Central memory CD4-positive, alpha-beta T cell (primary cell): ENCODE measurements around the gene CAND2.
A peak's percentile ranks its signal among the peaks of the same experiment; 100 is the strongest.
"Not testable (repeated sequence)": the region's sequence is repeated elsewhere in the genome, so short reads cannot be mapped to it uniquely, and the experiment has no call there.

Source experiments
- DNase-seq: peaks from one replicate; pipeline ENCODE4 v3.0.0; 2022

CAND2 gene

DNA sequence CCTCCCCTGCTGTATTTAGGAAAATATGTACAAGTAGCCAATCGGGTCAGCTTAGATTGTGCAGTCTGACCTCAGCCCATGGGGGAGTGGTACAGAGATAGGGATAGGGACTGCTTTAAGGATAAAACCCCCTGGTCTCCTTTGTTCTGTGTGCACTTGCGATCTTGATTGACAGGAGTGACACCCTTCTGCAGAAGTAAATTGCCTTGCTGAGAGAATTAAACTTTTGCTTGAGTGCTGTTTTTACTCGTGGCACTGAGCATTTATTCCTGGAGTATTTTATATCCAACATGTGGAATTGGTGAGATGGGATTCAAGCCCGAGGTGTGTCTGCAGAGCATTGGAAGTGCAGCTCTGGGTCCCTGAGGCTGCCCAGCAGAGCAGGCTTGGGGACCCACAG lies 68.8 kb downstream of the CAND2 start:
- no peak for DNase-seq

DNA sequence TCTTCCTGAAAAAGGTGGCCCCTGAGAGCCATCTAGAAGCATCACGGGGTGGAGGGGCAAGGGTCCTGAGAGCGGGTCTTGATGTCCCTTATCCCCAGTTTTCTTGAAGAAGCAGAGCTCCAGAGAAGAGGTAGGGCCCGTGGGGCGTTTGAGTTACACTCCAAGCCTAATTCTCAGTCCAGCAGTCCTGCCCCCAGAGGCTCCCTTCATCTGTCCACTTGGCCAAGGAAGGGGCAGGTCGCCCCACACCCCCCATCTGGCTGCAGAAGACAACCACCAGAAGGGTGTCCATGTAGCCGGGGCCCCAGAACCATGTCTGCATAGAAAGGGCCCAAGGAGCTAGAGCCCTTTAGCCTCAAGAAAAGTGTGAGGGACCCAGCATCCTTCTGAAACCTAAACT lies 70.4 kb downstream of the CAND2 start:
- no peak for DNase-seq

DNA sequence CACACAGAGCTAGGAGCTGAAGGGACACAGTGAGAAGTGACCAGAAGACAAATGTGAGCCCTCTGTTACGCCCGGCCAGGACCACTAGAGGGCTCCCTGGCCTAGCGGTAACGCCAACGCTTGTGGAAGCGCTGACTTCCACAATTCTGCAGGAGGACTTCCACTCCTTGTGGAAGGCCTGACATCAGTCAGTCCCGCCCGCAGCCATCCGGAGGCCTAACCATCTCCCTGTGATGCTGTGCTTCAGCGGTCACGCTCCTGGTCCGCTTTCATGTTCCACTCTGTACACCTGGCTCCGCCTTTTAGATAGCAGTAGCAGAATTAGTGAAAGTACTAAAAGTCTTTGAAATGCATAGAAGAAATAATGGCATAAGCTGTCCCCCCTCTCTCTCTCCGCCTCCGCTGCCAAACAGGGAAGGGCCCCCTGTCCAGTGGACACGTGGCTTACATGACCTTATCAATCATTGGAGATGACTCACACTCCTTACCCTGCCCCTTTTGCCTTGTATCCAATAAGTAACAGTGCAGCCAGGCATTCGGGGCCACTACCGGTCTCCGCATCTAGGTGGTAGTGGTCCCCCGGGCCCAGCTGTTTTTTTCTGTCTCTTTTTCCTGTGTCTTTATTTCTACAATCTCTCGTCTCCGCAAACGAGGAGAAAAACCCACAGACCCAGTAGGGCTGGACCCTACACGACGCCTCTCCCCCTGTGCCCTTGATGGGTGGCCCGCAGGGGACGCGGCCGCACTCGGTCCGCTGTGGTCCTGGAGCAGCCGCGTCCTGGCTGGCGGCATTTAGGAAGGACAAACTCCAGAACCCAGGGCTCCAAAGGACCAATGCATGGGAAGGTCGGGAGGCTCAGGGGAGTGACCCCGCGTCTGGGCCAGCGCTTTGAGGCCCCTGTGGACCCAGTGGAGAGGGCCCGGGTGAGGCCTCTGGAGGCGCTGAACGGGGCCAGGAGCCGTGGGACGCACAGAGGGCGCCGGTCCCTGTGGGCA lies 71.9 kb downstream of the CAND2 start:
- DNase-seq: peak; percentile 37

DNA sequence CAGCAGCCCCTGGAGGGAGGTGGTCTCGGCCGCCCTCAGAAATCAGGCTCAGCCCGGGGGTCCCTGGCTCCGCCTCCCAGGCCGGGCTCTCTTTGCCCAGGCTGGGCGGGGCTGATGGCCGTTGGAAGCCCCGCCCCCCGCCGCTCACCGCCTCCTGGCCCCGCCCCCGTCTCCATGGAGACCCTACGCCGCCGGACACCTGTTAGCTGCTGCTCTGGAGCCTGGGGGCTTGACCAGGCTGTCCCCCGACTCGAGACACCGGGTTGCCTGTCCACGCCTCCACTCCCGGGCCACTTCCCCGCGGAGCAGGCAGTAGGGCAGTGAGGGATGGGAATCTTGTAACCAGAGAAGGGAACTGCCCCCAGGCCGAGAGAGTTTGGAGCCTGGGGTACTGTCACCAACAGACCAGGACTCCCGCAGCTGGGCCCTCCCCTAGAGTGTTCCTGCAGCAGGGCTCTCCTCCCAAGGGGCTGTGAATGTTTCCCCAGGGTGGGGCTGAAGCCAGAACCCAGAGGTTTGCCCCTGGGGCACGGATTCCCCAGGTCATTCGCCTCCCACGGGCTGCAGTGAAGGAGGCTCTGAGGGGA lies 72.6 kb downstream of the CAND2 start:
- DNase-seq: no peak

DNA sequence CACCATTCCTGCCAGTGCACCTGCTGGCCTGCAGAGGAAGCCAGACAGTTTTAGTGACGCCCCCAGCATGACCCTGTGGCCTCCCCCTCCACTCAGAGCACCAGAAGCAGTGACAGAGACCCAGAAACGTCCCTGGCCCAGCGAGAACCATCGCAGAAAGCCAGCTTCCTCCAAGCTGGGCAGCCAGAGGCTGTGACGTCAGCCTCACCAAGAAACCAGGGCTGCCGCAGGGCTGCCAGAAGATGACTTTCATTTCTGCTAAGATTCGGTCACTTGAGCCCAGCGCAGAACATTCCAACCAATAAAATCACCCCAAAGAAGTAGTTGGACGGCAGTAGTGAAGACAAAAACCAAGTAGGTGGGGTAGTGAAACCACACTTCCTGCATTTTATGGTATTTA lies 74.5 kb downstream of the CAND2 start:
- DNase-seq: no peak

DNA sequence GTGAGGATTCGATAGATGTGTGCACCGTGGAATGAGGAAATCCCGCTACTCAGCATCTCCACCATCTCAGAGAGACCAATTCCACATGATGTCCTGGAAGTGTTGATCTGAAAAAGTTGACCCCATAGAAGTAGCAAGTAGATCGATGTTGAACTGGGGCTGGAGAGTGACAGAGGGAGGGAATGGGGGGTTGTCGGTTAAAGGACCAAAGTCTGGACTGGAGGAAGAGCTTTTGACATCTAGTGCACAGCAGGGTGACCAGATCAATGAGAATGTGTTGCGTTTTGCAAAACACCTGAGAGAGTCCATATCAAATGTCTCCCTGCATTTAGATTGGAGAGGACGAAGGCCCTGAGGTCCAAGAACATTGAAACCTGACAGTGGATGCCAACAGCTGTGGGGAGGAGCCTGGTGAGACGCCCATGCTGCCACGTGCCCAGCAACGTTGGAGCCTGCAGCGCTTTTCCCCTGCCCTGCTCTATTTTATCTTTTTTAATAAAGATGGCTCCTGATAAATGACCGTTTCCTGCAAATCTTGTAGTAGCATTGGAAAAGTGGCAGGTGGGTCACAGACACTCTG lies 75.0 kb downstream of the CAND2 start:
- no peak for DNase-seq

DNA sequence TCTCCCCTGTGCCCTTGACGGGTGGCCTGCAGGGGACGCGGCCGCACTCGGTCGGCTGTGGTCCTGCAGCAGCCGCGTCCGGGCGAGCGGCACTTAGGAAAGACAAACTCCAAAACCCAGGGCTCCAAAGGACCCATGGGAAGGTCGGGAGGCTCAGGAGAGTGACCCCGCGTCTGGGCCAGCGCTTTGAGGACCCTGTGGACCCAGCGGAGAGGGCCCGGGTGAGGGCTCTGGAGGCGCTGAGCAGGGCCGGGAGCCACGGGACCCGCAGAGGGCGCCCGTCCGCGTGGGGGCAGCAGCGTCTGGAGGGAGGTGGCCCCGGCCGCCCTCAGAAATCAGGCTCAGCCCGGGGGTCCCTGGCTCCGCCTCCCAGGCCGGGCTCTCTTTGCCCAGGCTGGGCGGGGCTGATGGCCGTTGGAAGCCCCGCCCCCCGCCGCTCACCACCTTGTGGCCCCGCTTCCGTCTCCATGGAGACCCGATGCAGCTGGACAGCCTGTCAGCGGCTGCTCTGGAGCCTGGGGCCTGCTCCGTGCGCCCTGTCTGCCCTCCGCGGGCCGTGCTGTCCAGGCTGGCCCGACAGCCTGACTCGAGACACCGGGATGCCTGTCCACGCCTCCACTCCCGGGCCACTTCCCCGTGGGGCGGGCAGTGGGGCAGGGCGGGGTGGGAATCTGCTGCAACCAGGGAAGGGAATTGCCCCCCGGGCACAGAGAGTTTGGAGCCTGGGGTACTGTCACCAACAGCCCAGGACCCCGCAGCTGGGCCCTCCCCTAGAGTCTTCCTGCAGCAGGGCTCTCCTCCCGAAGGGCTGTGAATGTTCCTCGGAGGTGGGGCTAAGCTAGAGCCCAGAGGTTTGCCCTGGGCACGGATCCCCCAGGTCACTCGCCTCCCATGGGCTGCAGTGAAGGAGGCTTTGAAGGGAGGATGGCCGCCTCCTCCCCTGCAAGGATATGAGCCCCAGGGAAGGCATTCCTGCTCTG lies 79.7 kb downstream of the CAND2 start:
- DNase-seq: no peak

DNA sequence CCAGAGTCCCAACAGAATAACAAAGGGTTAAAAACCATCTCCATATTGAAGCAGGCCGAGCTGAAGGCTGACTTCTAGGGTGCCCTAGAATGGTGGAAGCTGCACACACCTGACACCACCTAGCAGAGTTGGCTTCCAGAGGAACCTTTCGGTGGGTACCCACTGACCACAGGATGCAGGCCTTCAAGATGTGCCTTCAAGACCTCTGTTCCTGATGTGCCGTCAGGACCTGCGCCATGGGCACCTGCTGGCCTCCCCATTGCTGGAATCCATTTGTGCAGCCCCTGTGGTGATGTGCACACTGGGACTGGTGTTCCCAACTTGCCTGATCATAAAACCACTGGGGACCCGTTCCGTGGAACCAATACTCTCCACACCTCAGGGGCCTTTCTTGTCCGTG lies 80.6 kb downstream of the CAND2 start:
- no peak for DNase-seq

DNA sequence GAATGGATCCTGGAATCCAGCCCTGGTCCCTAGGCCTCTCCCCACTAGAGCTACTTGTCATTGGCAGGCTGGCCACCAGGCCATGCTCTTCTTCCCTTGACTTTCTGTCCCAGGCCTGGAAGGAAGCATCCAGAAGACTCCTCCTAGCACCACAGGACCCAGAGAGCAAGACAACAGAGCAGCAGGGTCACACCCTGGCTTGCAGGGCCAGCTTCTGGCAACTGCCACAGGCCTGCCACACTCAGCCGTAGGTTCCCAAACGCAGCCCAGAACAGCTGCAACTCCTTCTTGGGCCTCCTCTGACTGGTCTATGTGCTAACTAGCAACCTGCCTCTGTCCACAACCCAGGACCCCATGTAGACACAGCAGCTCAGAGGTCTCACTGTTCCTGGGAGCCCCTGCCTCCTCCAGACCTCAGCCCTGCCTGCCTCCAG lies 81.7 kb downstream of the CAND2 start:
- DNase-seq: no peak

DNA sequence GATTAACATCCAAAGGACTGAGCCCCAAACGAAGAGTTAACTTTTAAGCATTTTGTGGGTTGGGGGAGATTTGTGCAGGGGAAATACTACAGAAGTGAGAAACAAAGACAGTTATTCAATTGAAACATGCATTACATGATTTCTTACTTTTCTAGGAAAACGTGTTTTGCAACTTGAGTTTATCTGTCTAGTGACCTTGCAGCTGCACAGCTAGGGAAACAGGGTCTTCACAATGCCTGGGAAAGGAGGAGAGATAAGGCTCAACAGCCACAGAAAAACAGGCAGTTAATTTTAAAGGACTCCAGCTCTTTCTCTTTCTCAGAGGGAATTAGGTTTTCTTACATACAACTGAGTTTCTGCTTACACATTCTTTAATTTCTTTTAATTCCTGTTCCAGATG lies 82.3 kb downstream of the CAND2 start:
- DNase-seq: not testable (repeated sequence)

DNA sequence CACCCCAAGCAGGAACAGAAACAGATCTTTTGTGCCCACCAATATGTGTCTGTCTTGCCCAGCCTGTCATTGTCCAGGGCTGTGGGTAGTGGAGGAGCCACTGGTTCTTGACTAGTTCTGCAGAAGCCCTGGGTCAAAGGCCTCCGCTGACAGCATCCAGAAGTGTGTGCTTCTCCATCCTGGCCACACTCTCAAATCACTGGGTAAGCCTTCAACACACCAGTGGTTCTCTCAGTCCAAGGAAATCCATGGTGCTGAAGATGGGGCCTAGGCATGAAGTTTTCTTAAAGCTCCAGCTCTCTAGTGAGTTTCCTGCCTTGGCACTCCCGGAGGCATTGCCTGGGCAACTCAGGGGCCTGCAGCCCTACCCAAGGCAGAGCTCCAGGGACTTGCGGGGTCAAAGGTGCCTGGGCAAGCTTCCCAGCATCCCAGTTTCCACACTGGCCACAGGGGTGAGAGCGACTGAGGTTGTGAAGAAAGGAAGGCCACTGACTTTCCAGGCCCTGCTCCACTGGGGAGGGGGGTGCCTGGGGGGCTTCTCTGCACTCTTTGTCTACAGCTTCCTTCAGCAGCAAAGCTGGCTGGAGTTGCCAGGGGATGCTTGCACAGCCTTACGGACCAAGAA lies 82.8 kb downstream of the CAND2 start:
- no peak for DNase-seq

DNA sequence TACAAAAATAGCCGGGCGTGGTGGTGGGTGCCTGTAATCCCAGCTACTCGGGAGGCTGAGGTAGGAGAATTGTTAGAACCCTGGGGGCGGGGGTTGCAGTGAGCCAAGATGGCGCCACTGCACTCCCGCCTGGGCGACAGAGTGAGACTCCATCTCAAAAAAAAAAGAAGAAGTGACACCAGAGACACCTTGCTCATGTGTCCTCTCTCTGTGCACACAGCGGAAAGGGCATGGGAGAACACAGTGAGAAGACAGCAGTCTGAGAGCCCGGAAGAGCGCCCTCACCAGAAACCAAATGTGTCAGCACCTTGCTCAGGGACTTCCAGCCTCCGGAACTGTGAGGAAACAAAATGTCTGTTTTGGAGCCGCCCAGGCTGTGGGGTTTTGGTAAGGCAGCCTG lies 85.4 kb downstream of the CAND2 start:
- not testable (repeated sequence) for DNase-seq

DNA sequence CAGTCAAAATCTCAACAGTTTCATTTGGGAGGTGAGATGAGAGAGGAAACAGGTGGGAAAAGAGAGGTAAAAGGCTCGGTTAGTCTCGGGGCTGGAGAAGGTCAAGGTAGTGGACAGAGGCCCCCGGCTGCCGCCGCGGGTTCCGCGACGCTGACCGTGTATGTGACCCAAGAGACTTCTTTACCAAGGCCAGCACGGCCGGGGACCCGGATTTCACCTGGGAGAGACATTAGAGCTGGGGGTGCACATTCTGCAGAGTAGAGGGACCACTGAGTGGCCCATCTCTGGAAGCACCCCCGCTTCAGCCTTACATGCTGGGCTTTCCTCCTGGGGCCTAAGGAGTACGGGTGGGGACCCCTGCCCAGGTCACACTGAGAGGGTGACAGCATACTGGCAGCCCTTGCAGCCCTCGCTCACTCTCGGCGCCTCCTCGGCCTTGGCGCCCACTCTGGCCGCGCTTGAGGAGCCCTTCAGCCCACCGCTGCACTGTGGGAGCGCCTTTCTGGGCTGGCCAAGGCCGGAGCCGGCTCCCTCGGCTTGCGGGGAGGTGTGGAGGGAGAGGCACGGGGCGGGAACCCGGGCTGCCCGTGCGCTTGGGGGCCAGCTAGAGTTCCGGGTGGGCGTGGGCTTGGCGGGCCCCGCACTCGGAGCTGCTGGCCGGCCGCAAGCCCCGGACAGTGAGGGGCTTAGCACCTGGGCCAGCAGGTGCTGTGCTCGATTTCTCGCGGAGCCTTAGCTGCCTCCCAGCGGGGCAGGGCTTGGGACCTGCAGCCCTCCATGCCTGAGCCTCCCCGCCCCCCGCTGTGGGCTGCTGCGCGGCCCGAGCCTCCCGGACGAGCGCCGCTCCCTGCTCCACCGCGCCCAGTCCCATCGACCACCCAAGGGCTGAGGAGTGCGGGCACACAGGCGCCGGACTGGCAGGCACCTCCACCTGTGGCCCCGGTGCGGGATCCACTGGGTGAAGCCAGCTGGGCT lies 86.1 kb downstream of the CAND2 start:
- DNase-seq: no peak

DNA sequence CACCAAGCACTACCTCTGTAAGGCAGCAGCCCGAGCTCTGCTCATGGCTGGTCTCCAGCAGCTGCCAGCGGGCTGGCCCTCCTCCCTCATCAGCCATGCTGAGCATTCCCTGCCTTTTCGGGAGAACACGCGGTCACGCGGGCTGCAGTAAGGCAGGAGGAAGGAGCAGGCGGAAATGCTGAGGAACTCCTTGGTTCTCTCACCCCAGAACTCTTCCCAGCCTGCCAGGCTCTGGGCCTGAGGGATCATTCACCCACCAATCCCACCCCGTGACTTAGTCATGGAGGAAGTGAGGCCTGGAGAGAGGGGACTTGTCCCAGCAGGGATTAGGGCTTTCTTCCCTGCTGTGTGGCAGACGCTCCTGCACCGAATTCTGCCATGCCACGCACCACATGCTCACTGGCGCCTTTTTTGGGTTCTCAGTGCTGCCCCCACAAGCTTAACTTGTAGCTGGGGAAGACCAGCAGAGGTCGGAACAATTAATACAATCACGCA lies 87.8 kb downstream of the CAND2 start:
- DNase-seq: no peak
